ENCODE measurements around the gene TEPSIN.

The TEPSIN gene

DNA sequence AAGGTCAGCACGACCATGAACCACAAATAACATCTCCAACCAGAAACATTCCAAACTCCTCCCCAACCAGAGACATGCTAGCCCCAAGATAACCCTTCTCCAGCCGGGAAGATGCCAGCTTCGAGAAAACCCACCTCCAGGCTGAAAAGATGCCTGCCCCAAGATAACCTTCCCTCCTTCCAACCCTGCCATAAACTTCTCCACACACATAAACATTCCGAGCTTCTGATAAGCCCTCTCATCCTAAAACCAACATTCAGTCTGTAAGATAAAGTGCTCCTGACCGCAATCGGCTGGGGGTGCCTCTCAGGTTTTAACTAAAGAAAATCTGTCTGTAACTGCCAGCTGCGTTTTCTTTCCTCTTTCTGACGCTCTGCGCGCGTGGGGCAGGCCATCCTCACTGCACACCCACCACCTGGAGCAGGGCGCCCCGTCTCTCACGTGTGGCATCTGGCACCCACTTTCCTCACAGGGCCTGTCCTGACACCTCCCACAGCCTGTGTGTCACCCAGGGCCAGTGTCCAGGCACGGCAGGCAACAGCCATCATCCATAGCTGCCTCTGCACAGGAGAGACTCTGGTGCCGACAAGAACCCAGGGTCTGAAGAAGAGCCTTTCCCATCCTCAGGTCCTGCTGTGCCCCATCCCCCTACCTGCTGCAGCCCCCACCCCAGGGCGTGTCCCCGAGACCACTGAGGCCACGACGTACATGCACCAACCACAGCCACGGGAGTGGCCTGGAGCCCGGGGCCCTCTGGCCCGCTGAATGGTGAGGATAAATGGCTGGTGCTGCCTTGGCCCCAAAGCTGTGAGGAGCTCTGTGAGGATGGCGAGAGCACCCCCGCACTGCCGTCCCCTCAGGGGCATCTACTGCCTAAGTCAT lies 3.7 kb downstream of the TEPSIN start:
- Histone ChIP-seq H3K14ac (ENCODE audit: low read length in 2 of 2) (peak overlapping the region in 1 of 2 experiments; percentile 19), H3K4ac (ENCODE audit: low read depth in 1 of 2, low read length in 2 of 2) (no peak overlapping the region), H2AFZ (ENCODE audit: low read depth, low read length) (no peak overlapping the region), H3K4me3 (ENCODE audit: insufficient read depth in 1 of 2, low read depth in 1 of 2, low read length in 2 of 2) (no peak overlapping the region), H4K91ac (ENCODE audit: low read length) (no peak overlapping the region), H3K4me1 (ENCODE audit: control insufficient read depth, insufficient read depth, low read depth, low read length) (peaks cover 33% of the 10 kb centered on the region), H3K9ac (ENCODE audit: low read length) (no peak overlapping the region), H3K18ac (ENCODE audit: low read depth in 1 of 2, low read length in 2 of 2) (no peak overlapping the region), H3K4me2 (ENCODE audit: low read length, poor library complexity, severe bottlenecking) (no peak overlapping the region), H2BK5ac (ENCODE audit: low read depth, low read length, poor library complexity, severe bottlenecking) (no peak overlapping the region), H4K8ac (ENCODE audit: low read length) (no peak overlapping the region), H3K27ac (ENCODE audit: low read length, poor library complexity, severe bottlenecking) (no peak overlapping the region), H2BK120ac (ENCODE audit: low read depth, low read length) (no peak overlapping the region), H3K36me3 (ENCODE audit: control insufficient read depth in 1 of 2, insufficient read depth in 2 of 2, low read depth in 1 of 2, low read length in 2 of 2) (peaks cover 17 to 70% of the 10 kb centered on the region in 2 experiments), H3K27me3 (ENCODE audit: control insufficient read depth in 1 of 2, insufficient read depth in 1 of 2, low read length in 2 of 2) (no peaks in the 10 kb centered on the region), H2BK15ac (ENCODE audit: low read depth, poor library complexity, severe bottlenecking) (no peak overlapping the region), H3K23ac (ENCODE audit: low read length in 2 of 2) (peak overlapping the region in 1 of 2 experiments; percentile 27), H2BK12ac (ENCODE audit: low read length in 2 of 2) (no peak overlapping the region), H2AK5ac (ENCODE audit: low read length, severe bottlenecking) (no peak overlapping the region), H3K79me1 (replicated peaks; ENCODE audit: low read length, poor library complexity, severe bottlenecking) (peaks cover 63% of the 10 kb centered on the region), H3K9me3 (ENCODE audit: control insufficient read depth, low read length) (no peaks in the 10 kb centered on the region)
- 73% methylated on average over 26 of the region's 26 CpGs for WGBS
- no peak for DNase-seq

DNA sequence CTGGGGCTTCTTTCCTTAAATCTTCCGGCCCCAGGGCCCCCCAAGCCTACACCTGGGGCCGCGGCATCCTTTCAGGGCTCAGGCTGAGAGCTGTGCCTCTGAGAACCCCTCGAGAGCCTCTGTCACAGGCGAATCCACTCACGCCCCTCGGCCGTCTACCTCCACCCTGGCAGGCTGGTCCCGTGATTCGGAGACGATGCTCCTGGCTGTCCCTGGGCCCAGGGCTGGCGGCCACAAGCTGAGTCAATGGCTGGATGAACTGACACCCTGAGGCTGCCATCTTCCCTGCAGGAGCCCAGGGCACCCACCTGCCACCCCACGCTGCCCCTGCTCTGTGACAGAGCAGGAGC lies 4.4 kb downstream of the TEPSIN start:
- Histone ChIP-seq H3K4me3 (ENCODE audit: insufficient read depth in 1 of 2, low read depth in 1 of 2, low read length in 2 of 2) (no peak overlapping the region), H2BK15ac (ENCODE audit: low read depth, poor library complexity, severe bottlenecking) (no peak overlapping the region), H3K27me3 (ENCODE audit: control insufficient read depth in 1 of 2, insufficient read depth in 1 of 2, low read length in 2 of 2) (no peaks in the 10 kb centered on the region), H2BK12ac (ENCODE audit: low read length in 2 of 2) (no peak overlapping the region), H3K23ac (ENCODE audit: low read length in 2 of 2) (peak overlapping the region in 1 of 2 experiments; percentile 34), H4K8ac (ENCODE audit: low read length) (no peak overlapping the region), H3K4me2 (ENCODE audit: low read length, poor library complexity, severe bottlenecking) (no peak overlapping the region), H4K91ac (ENCODE audit: low read length) (no peak overlapping the region), H2AFZ (ENCODE audit: low read depth, low read length) (no peak overlapping the region), H3K36me3 (ENCODE audit: control insufficient read depth in 1 of 2, insufficient read depth in 2 of 2, low read depth in 1 of 2, low read length in 2 of 2) (peaks cover 24 to 77% of the 10 kb centered on the region in 2 experiments), H3K14ac (ENCODE audit: low read length in 2 of 2) (no peak overlapping the region), H3K9ac (ENCODE audit: low read length) (no peak overlapping the region), H3K79me1 (replicated peaks; ENCODE audit: low read length, poor library complexity, severe bottlenecking) (peaks cover 57% of the 10 kb centered on the region), H2BK5ac (ENCODE audit: low read depth, low read length, poor library complexity, severe bottlenecking) (no peak overlapping the region), H3K4me1 (ENCODE audit: control insufficient read depth, insufficient read depth, low read depth, low read length) (peaks cover 28% of the 10 kb centered on the region), H3K18ac (ENCODE audit: low read depth in 1 of 2, low read length in 2 of 2) (no peak overlapping the region), H3K27ac (ENCODE audit: low read length, poor library complexity, severe bottlenecking) (no peak overlapping the region), H3K4ac (ENCODE audit: low read depth in 1 of 2, low read length in 2 of 2) (no peak overlapping the region), H2AK5ac (ENCODE audit: low read length, severe bottlenecking) (no peak overlapping the region), H3K9me3 (ENCODE audit: control insufficient read depth, low read length) (no peaks in the 10 kb centered on the region), H2BK120ac (ENCODE audit: low read depth, low read length) (no peak overlapping the region)
- no peak for DNase-seq
- WGBS = 97% methylated on average over 13 of the region's 13 CpGs

DNA sequence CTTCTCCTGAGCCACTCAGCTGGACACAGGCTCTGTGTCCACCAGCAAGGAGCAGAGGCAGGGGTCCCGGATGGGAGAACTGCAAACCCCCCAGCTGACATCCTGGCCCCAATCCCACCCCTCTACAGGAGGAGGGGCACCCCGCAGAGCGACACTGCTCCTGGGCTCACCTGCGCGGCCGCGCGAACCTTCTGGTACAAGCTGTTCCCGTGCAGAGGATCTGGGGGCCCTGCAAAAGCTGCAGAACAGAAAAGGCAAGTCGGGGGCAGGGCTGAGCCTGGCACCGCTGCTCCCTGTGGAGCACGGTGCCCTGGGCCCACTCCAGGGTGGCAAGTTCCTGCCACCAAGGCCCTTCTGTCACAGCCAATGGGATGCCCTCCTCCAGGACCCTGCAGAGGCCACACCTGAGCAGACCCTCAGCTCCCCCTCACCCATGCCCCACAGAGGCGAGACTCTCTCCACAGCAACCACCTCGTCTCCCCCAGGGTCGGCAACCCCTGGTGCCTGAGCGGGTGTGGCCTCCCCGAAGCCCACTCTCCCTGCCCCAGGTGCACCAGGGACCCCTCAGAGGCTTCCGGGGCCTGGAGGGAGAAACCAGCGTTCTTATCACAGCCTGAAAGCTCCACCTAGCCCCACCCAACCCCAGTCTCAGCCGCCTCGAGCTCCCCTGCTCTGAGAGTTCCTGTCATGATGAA lies 4.9 kb downstream of the TEPSIN start:
- H3K79me1 ChIP-seq (replicated peaks; ENCODE audit: low read length, poor library complexity, severe bottlenecking) = peaks cover 57% of the 10 kb centered on the region
- WGBS = 94% methylated on average over 21 of the region's 21 CpGs
- peaks cover 28% of the 10 kb centered on the region for H3K4me1 ChIP-seq (ENCODE audit: control insufficient read depth, insufficient read depth, low read depth, low read length)
- H3K9ac ChIP-seq (ENCODE audit: low read length) = no peak overlapping the region
- H3K36me3 ChIP-seq (ENCODE audit: control insufficient read depth in 1 of 2, insufficient read depth in 2 of 2, low read depth in 1 of 2, low read length in 2 of 2) = peaks cover 27 to 83% of the 10 kb centered on the region in 2 experiments
- no peak overlapping the region for H2AFZ ChIP-seq (ENCODE audit: low read depth, low read length)
- H3K18ac ChIP-seq (ENCODE audit: low read depth in 1 of 2, low read length in 2 of 2) = no peak overlapping the region
- H2BK120ac ChIP-seq (ENCODE audit: low read depth, low read length) = no peak overlapping the region
- no peak overlapping the region for H2BK15ac ChIP-seq (ENCODE audit: low read depth, poor library complexity, severe bottlenecking)
- H3K4ac ChIP-seq (ENCODE audit: low read depth in 1 of 2, low read length in 2 of 2) = no peak overlapping the region
- H3K27ac ChIP-seq (ENCODE audit: low read length, poor library complexity, severe bottlenecking) = no peak overlapping the region
- no peak for DNase-seq
- H4K91ac ChIP-seq (ENCODE audit: low read length) = no peak overlapping the region
- no peak overlapping the region for H2AK5ac ChIP-seq (ENCODE audit: low read length, severe bottlenecking)
- H3K27me3 ChIP-seq (ENCODE audit: control insufficient read depth in 1 of 2, insufficient read depth in 1 of 2, low read length in 2 of 2) = no peaks in the 10 kb centered on the region
- H3K14ac ChIP-seq (ENCODE audit: low read length in 2 of 2) = no peak overlapping the region
- no peak overlapping the region for H2BK12ac ChIP-seq (ENCODE audit: low read length in 2 of 2)
- H3K9me3 ChIP-seq (ENCODE audit: control insufficient read depth, low read length) = no peaks in the 10 kb centered on the region
- no peak overlapping the region for H3K4me2 ChIP-seq (ENCODE audit: low read length, poor library complexity, severe bottlenecking)
- no peak overlapping the region for H3K4me3 ChIP-seq (ENCODE audit: insufficient read depth in 1 of 2, low read depth in 1 of 2, low read length in 2 of 2)
- no peak overlapping the region for H4K8ac ChIP-seq (ENCODE audit: low read length)
- H3K23ac ChIP-seq (ENCODE audit: low read length in 2 of 2) = no peak overlapping the region
- H2BK5ac ChIP-seq (ENCODE audit: low read depth, low read length, poor library complexity, severe bottlenecking) = no peak overlapping the region

- H3K14ac ChIP-seq (ENCODE audit: low read length in 2 of 2) = no peak overlapping the region
- H4K8ac ChIP-seq (ENCODE audit: low read length) = no peak overlapping the region
- no peak overlapping the region for H2BK15ac ChIP-seq (ENCODE audit: low read depth, poor library complexity, severe bottlenecking)
- no peak overlapping the region for H3K9ac ChIP-seq (ENCODE audit: low read length)
- no peaks in the 10 kb centered on the region for H3K9me3 ChIP-seq (ENCODE audit: control insufficient read depth, low read length)
- no peak overlapping the region for H3K27ac ChIP-seq (ENCODE audit: low read length, poor library complexity, severe bottlenecking)
- H3K23ac ChIP-seq (ENCODE audit: low read length in 2 of 2) = no peak overlapping the region
- no peak overlapping the region for H3K18ac ChIP-seq (ENCODE audit: low read depth in 1 of 2, low read length in 2 of 2)
- H3K36me3 ChIP-seq (ENCODE audit: control insufficient read depth in 1 of 2, insufficient read depth in 2 of 2, low read depth in 1 of 2, low read length in 2 of 2) = peaks cover 33 to 89% of the 10 kb centered on the region in 2 experiments
- H2BK12ac ChIP-seq (ENCODE audit: low read length in 2 of 2) = no peak overlapping the region
- H4K91ac ChIP-seq (ENCODE audit: low read length) = no peak overlapping the region
- H3K4me1 ChIP-seq (ENCODE audit: control insufficient read depth, insufficient read depth, low read depth, low read length) = peaks cover 25% of the 10 kb centered on the region
- H3K79me1 ChIP-seq (replicated peaks; ENCODE audit: low read length, poor library complexity, severe bottlenecking) = peaks cover 55% of the 10 kb centered on the region
- no peak overlapping the region for H3K4me2 ChIP-seq (ENCODE audit: low read length, poor library complexity, severe bottlenecking)
- H2BK120ac ChIP-seq (ENCODE audit: low read depth, low read length) = no peak overlapping the region
- DNase-seq = no peak
- no peaks in the 10 kb centered on the region for H3K27me3 ChIP-seq (ENCODE audit: control insufficient read depth in 1 of 2, insufficient read depth in 1 of 2, low read length in 2 of 2)
- no peak overlapping the region for H2AK5ac ChIP-seq (ENCODE audit: low read length, severe bottlenecking)
- no peak overlapping the region for H3K4me3 ChIP-seq (ENCODE audit: insufficient read depth in 1 of 2, low read depth in 1 of 2, low read length in 2 of 2)
- H2AFZ ChIP-seq (ENCODE audit: low read depth, low read length) = no peak overlapping the region
- no peak overlapping the region for H3K4ac ChIP-seq (ENCODE audit: low read depth in 1 of 2, low read length in 2 of 2)
- no peak overlapping the region for H2BK5ac ChIP-seq (ENCODE audit: low read depth, low read length, poor library complexity, severe bottlenecking)
- WGBS = 94% methylated on average over 17 of the region's 17 CpGs
Measured at GRCh38 chr17:81233316-81233715, 5.5 kb downstream of the TEPSIN start.

Measured in mesenchymal stem cell (in vitro differentiated cells and primary cell).